HG02623 (cell line): Measurements from ENCODE around the gene TCEAL2.
A peak's percentile ranks its signal among the peaks of the same experiment; 100 is the strongest.
"Not testable (repeated sequence)": the region's sequence is repeated elsewhere in the genome, so short reads cannot be mapped to it uniquely, and the experiment has no call there.

ENCODE experiments used
- ATAC-seq: cut with Tn5 transposase; IDR thresholded peaks from one replicate; pipeline ENCODE4 v1.9.1; 2021; ENCODE audit warnings: moderate library complexity; ENCODE audit not compliant: unreplicated experiment

The TCEAL2 gene

DNA sequence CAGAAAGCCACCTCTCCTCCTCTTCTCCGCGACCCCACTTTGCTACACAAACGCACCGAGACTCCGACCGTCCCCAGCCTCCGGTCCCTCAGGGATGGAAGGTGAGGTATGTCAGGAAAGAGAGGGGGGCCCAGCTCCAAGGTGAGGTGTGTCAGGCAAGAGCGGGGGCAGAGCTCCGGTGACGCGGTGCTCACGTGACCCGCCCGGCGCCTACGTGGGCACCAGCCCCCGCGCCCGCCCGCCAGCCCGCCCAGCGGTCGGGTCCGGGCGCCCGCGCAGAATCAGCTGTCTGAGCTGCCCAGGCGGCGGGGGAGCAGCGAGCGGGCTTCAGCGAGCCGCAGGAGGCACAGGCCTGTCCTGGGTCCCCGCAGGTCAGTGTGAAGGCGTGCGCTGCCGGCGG lies at the start of gene TCEAL2:
Gene TCEAL2, plus strand, starts transcription at position 244 of the 400 bp plus-strand sequence. CDS start 1,152 bp downstream, outside the sequence.
- ATAC-seq = not testable (repeated sequence)

- no peak for ATAC-seq
Observed at GRCh38 chrX:102077426-102077825, 48.1 kb upstream of the TCEAL2 start.

- no peak for ATAC-seq
Observed at GRCh38 chrX:102085706-102086105, 39.8 kb upstream of the TCEAL2 start.

DNA sequence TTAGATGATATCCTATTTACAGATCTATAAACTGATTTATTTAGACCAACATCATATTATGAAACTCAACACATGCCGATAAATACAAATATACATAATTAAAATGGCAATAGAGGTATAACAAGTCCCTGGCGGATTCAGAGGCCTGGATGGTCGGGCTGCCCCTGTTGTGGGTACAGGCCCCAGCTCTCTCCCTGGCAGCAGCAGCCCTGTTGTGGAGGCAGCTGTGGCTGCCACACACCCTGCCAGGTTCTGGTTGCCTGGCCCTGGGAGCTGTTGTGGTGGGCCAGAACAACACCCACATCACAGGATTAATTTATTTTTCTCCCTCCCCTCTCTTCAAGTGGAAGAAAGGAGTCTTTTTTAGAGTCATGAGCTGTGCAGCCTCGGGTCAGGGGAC lies 12.1 kb upstream of the TCEAL2 start:
- ATAC-seq = no peak

GRCh38 chrX:102115748-102116147 lies 9.7 kb upstream of the TCEAL2 start:
- no peak for ATAC-seq

GRCh38 chrX:102125014-102125413 lies 465 bp upstream of the TCEAL2 start:
- not testable (repeated sequence) for ATAC-seq

- ATAC-seq = not testable (repeated sequence)
Observed at GRCh38 chrX:102126080-102126818, 770 bp downstream of the TCEAL2 start.

- no peak for ATAC-seq
Observed at GRCh38 chrX:102126863-102127262, 1.4 kb downstream of the TCEAL2 start.

- ATAC-seq = no peak
Observed at GRCh38 chrX:102129473-102129872, 4.0 kb downstream of the TCEAL2 start.

GRCh38 chrX:102138064-102138463 lies 12.6 kb downstream of the TCEAL2 start:
- ATAC-seq = no peak

DNA sequence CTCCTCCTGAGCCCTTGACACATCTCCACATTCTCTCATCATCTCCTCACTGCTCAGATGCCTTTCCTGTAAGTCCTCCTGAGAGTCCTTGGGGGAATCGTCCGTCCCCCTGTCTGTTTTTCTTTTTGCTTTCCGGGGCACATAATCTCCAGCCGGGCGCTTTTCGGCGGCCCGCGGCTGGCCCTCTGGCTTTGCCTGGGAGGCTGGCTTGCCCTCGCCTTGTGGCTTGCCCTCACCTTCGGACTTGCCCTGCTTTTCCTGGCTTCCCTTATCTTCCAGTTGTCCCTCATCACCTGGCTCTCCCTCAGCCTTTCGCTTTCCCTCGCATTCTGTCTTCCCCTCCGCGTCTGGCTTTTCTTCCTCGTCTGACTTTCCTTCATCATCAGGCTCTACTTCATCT lies 15.4 kb downstream of the TCEAL2 start:
- not testable (repeated sequence) for ATAC-seq

GRCh38 chrX:102141631-102142030 lies 16.2 kb downstream of the TCEAL2 start:
- not testable (repeated sequence) for ATAC-seq

DNA sequence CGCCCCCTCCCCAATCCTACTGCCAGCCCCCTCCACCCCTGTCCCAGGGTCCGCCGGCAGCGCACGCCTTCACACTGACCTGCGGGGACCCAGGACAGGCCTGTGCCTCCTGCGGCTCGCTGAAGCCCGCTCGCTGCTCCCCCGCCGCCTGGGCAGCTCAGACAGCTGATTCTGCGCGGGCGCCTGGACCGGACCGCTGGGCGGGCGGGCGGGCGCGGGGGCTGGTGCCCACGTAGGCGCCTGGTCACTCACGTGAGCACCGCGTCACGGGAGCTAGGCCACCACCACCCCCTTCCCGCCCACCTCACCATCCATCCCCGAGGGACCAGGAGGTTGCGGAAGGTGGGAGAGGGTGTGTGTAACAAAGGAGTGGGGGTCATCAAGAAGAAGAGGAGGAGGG lies 16.8 kb downstream of the TCEAL2 start, which contains the start of gene TCEAL6:
Gene TCEAL6, minus strand, starts transcription at position 208 of the 400 bp plus-strand sequence.
- not testable (repeated sequence) for ATAC-seq

DNA sequence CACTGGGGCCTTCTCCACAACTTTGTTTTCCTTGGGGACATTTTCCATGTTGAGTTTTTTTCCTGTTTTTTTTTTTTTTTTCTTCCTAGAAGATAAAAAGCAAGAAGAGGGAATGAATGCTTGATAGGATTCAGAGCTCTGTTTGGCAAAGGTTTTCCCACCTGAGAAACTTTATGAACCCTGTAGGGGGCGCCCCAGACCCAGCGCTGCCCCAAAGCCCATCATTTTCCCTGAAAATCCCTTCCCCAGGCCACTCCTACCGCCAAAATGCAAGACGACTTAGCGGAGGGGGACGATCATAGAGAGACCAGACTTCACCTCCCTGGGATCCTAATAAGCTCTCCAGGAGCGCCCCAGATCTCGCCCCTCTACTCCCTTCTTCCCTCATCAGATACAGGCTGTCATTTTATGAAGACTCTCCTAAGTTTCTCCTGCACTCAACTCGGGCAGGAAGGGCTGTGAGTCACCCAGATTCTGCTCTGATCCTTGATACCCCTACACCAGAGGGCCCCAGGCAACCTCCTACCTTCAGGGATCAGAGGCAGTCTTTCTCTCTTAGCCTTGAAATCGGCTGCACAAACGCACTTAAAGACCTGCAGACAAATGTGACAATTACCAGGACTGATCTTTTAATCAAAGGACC lies 28.9 kb downstream of the TCEAL2 start:
- ATAC-seq = no peak

- peak; percentile 35 for ATAC-seq
Observed at GRCh38 chrX:102154900-102155805, 29.7 kb downstream of the TCEAL2 start.

DNA sequence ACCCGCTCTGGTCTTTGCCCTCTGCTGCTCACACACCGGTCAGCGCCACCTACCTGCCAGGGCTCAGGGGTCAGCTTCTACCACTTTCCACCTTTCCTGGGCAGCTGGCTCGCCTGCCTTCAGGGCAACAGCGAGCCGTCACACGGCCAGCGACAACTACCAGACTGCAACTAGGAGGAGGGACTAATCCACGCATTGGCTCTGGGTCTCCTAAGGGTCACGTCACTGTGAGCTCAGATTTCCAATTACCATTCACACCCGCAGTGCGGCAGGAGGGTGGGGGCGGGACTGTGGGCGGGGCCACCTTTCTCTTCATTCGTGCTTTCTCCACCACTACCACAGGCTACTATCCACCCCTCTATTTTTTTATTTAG lies 30.3 kb downstream of the TCEAL2 start, which contains the start of gene BEX5:
Gene BEX5, minus strand, starts transcription at position 172 of the 374 bp plus-strand sequence. CDS start 1,712 bp downstream, outside the sequence.
- ATAC-seq = peak; percentile 96
